Thyroid gland (tissue), 4 donors: Measurements from ENCODE around the gene YWHAG. TPM values are rescaled to one million over a fixed set of nuclear protein-coding genes. Genes with fewer than 3 reads are reported as not detected.

ENCODE experiments used
- DNase-seq, 2 donors: peaks; one replicate each; pipeline ENCODE4 v3.0.0-alpha.2; 2019
- H3K27ac ChIP-seq, 3 donors: fragments of 200-600 bp; sonication (generic); 1 replicate in 2 of 3; 2 replicates in 1 of 3; pipeline ENCODE4 v1.5.1; 2016 to 2019; ENCODE audit warnings: mild to moderate bottlenecking in 1 of 3, moderate library complexity in 1 of 3
- H3K27me3 ChIP-seq: fragments of 200-600 bp; sonication (generic); one replicate; pipeline ENCODE4 v1.5.1; 2019
- H3K36me3 ChIP-seq, 2 donors: fragments of 200-600 bp; sonication (generic); one replicate each; pipeline ENCODE4 v1.5.1; 2016 to 2019
- H3K4me1 ChIP-seq, 2 donors: fragments of 200-600 bp; sonication (generic); one replicate each; pipeline ENCODE4 v1.5.1; 2017 to 2019
- H3K4me3 ChIP-seq, 3 donors: fragments of 200-600 bp; sonication (generic); replicated peaks in 1 of 3; 1 replicate in 2 of 3; 2 replicates in 1 of 3; pipeline ENCODE4 v1.5.1; 2016; ENCODE audit warnings: mild to moderate bottlenecking in 1 of 3
- H3K9me3 ChIP-seq: fragments of 200-600 bp; sonication (generic); one replicate; pipeline ENCODE4 v1.5.1; 2017
- POLR2A ChIP-seq, 2 donors: fragments of 450-650 bp; IDR thresholded peaks; one replicate each; pipeline ENCODE4 v1.6.1; 2017; ENCODE audit warnings: antibody characterized with exemption in 2 of 2, mild to moderate bottlenecking in 2 of 2, moderate library complexity in 1 of 2
- WGBS, 2 donors: methylation state at CpG; one replicate each; pipeline ENCODE4 v1.1.5; 2017; 5-methylcytosine and 5-hydroxymethylcytosine counted together
- intact Hi-C: fragments of 100-400 bp; cut with DNase I; formaldehyde crosslinking; loops from one replicate; pipeline ENCODE4 v1.15.1; 2023
- total RNA-seq, 4 donors: library from RNA; depleted of rRNA; stranded (reverse); fragments of >200 nt; gene quantifications; one replicate each; pipeline ENCODE4 v1.2.3, GENCODE V29; 2016
- TF ChIP-seq, protein P1 (sequence below), 6 experiments: fragments of 200-600 bp in 3 of 6; fragments of 450-650 bp in 3 of 6; sonication (generic) in 3 of 6; IDR thresholded peaks; one replicate each; pipeline ENCODE4 v1.5.1; 2016 to 2019; ENCODE audit warnings: antibody characterized with exemption in 6 of 6, mild to moderate bottlenecking in 2 of 6, inconsistent platforms in 1 of 6, moderate library complexity in 1 of 6

Gene YWHAG
- total RNA-seq, 4 donors from 2014 or later = 37.4 to 43.4 (median 41.4) TPM

- intact Hi-C loops = no loop called here
- peaks cover 0 to 24% of the 10 kb centered on the region in 2 donors for H3K4me1 ChIP-seq
- WGBS, 2 donors = 0 to 9% methylated on average over 7 to 9 of the region's 36 CpGs
- peak overlapping the region in 1 of 3 donors; percentile 59 for H3K4me3 ChIP-seq
- DNase-seq = no peak
- no peaks in the 10 kb centered on the region for H3K36me3 ChIP-seq
- H3K27me3 ChIP-seq = no peaks in the 10 kb centered on the region
- H3K27ac ChIP-seq = no peak overlapping the region
- H3K9me3 ChIP-seq = no peaks in the 10 kb centered on the region
- TF ChIP-seq, protein P1, sequence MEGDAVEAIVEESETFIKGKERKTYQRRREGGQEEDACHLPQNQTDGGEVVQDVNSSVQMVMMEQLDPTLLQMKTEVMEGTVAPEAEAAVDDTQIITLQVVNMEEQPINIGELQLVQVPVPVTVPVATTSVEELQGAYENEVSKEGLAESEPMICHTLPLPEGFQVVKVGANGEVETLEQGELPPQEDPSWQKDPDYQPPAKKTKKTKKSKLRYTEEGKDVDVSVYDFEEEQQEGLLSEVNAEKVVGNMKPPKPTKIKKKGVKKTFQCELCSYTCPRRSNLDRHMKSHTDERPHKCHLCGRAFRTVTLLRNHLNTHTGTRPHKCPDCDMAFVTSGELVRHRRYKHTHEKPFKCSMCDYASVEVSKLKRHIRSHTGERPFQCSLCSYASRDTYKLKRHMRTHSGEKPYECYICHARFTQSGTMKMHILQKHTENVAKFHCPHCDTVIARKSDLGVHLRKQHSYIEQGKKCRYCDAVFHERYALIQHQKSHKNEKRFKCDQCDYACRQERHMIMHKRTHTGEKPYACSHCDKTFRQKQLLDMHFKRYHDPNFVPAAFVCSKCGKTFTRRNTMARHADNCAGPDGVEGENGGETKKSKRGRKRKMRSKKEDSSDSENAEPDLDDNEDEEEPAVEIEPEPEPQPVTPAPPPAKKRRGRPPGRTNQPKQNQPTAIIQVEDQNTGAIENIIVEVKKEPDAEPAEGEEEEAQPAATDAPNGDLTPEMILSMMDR (IDR thresholded peaks at IDR 0.05) = no peak
- TF ChIP-seq POLR2A (IDR thresholded peaks at IDR 0.05) = no peak
These were observed 77.0 kb downstream of the YWHAG start for GRCh38 chr7:76281706-76282343.

DNA sequence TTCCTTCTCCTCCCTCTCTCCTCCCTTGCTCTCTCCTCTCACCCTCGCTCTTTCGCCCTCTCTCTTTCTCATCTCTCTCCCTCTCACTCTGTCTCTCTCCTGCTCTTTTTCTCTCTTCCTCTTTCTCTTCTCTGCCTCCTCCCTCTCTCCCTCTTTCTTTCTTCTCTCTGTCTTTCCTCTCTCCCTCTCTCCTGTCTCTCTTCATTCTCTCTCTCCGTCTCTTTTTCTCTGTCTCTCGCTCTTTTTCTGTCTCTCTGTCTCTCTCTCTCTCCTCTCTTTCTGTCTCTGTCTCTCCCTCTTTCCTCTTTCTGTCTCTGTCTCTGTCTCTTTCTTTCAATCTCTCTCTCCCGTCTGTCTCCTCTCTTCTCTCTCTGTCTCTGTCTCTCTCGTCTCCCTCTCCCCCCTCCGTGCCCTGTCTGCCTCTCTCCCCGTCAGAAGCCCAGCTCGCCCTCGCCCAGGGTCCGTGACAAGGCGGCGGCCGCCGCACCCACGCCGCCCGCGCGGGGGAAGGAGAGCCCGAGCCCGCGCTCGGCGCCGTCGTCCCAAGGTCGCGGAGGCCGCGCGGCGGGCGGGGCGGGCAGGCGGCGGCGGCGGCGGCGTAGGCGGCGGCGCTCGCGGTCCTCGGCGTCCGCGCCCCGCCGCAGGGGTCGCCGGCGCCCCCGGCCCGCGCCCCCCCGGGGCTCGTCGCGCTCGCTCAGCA, 77.6 kb downstream of the YWHAG start:
- Histone ChIP-seq H3K27ac (no peak overlapping the region), H3K36me3 (no peaks in the 10 kb centered on the region), H3K4me3 (peak overlapping the region in 1 of 3 donors; percentile 59), H3K9me3 (no peaks in the 10 kb centered on the region), H3K27me3 (no peaks in the 10 kb centered on the region), H3K4me1 (peaks cover 0 to 24% of the 10 kb centered on the region in 2 donors)
- WGBS, 2 donors = 4 to 6% methylated on average over 20 to 30 of the region's 63 CpGs
- DNase-seq = no peak
- TF ChIP-seq, protein P1 (IDR thresholded peaks at IDR 0.05) = no peak
- TF ChIP-seq POLR2A (IDR thresholded peaks at IDR 0.05) = no peak
- intact Hi-C loops = no loop called here

GRCh38 chr7:76280408-76280807, 78.4 kb downstream of the YWHAG start:
- peaks cover 0 to 24% of the 10 kb centered on the region in 2 donors for H3K4me1 ChIP-seq
- no peaks in the 10 kb centered on the region for H3K9me3 ChIP-seq
- WGBS, 2 donors = 15 to 16% methylated on average over 18 to 19 of the region's 25 CpGs
- DNase-seq = no peak
- intact Hi-C loops = no loop called here
- no peak overlapping the region for H3K27ac ChIP-seq
- H3K4me3 ChIP-seq = no peak overlapping the region
- H3K27me3 ChIP-seq = no peaks in the 10 kb centered on the region
- H3K36me3 ChIP-seq = no peaks in the 10 kb centered on the region
- TF ChIP-seq, protein P1 (IDR thresholded peaks at IDR 0.05) = no peak
- TF ChIP-seq POLR2A (IDR thresholded peaks at IDR 0.05) = no peak

- DNase-seq = no peak
- no peak overlapping the region for H3K27ac ChIP-seq
- TF ChIP-seq, protein P1 (IDR thresholded peaks at IDR 0.05) = no peak
- no peak for TF ChIP-seq POLR2A (IDR thresholded peaks at IDR 0.05)
- intact Hi-C loops = no loop called here
- no peaks in the 10 kb centered on the region for H3K27me3 ChIP-seq
- peaks cover 0 to 24% of the 10 kb centered on the region in 2 donors for H3K4me1 ChIP-seq
- no peaks in the 10 kb centered on the region for H3K9me3 ChIP-seq
- WGBS, 2 donors = 100% methylated on average over 1 of the region's 1 CpG; no CpG with 5 or more reads in 1 of the 2 donors
- no peak overlapping the region for H3K4me3 ChIP-seq
- H3K36me3 ChIP-seq = no peaks in the 10 kb centered on the region
These were observed 80.3 kb downstream of the YWHAG start for GRCh38 chr7:76278540-76278939.

Other genes starting within 250 kb of the YWHAG start
- gene SRRM3, start 157.1 kb downstream of the YWHAG start, total RNA-seq = 1 to 10 TPM in 3 of 4 donors, under 1 TPM in 1; 0.50 to 6.4 (median 2.0) TPM
- 100 to 1,000 TPM; 388 to 879 (median 551) TPM for gene HSPB1, start 56.3 kb downstream of the YWHAG start, total RNA-seq
- 10 to 100 TPM in 3 of 4 donors, 1 to 10 TPM in 1; 3.6 to 14.0 (median 13.4) TPM for gene SSC4D, start 50.7 kb upstream of the YWHAG start, total RNA-seq
- gene ZP3, start 66.0 kb upstream of the YWHAG start, total RNA-seq = 1 to 10 TPM in 1 of 4 donors, under 1 TPM in 2, not detected in 1; 0.39 to 1.0 (median 0.94) TPM
- 10 to 100 TPM; 20.4 to 32.5 (median 25.2) TPM for gene DTX2, start 102.7 kb upstream of the YWHAG start, total RNA-seq
- gene UPK3B, start 151.6 kb upstream of the YWHAG start, total RNA-seq = 10 to 100 TPM in 1 of 4 donors, 1 to 10 TPM in 3; 1.0 to 10.8 (median 1.3) TPM
- gene SPDYE16, start 184.3 kb upstream of the YWHAG start, total RNA-seq = under 1 TPM in 2 of 4 donors, not detected in 2; 0.29 to 0.33 TPM